Cerebellar cortex (tissue), 1 donor: ENCODE results near the gene PA2G4.
A peak's percentile ranks its signal among the peaks of the same experiment; 100 is the strongest.

ENCODE experiments used
- DNase-seq: peaks from one replicate; pipeline ENCODE4 v3.0.0-alpha.2; 2015; ENCODE audit warnings: low spot score

The PA2G4 gene

DNA sequence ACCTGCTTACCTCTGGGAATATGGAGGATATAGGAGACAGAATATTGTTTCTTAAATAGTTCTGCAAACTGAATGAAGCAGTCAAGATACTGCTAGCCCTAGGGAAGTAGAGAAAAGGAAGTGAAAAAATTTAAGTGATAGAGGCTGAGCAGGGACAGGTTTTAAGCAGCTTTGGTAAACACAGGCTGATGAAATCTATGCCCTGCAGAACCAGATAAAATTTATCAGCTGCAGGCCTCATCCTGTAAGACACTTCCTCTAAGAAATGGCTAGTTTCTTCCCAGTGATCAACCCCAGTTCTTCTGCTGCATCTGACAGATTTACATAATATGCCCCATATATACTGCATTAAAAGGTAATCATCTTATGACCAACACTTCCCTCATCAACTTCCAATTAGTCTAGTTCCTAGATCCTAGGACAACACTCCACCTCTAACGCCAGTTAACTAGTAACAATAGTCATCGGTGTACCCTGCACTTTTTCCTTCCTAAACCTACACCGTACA lies 22.4 kb downstream of the PA2G4 start:
- peak; percentile 13 for DNase-seq

DNA sequence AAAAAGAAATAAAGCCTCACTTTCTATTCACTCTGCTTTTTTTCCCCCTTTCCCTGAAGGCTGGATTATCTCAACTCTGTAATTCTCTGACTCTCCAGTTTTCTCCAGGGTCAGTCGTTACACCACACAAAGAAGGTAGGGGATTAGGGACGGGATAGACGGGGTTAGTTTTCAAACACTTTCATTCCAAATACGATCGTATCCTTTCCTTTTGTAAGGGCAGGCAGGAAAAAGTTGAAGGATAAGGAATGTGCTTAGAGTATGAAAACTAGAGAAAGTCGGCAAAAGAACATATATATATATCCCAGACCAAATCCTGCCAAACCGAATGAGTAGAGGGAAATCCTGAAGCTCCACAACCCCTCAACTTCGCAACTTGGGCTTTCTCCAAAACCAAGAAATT lies 23.1 kb downstream of the PA2G4 start:
- DNase-seq = no peak

DNA sequence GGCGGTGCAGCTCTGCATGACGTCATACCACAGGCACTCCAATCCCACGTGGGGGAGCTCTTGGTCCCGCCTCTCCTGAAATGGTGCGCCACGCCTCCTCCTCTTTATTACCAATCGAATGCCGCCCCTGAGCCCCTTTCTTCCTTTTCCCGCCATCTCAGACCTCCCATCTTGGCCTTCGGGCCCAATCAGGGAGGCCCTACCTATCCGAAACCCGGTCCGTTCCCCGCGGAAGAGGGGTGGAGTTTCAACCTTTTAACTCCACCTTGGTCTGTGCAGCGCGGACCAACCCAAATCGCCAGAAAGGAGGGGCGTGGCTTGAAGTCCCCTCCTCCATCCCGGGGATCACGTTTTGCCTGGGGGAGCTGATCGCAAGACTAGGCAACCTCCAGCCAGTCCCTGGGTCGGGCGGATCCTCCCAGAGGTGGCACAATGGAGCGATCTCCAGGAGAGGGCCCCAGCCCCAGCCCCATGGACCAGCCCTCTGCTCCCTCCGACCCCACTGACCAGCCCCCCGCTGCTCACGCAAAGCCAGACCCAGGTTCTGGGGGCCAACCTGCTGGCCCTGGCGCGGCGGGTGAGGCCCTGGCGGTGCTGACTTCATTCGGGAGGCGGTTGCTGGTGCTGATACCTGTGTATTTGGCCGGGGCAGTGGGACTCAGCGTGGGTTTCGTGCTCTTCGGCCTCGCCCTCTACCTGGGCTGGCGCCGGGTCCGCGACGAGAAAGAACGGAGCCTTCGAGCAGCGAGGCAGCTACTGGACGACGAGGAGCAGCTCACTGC lies 23.7 kb downstream of the PA2G4 start, which contains the start of gene ESYT1:
Gene ESYT1, plus strand, starts transcription at position 380 of the 782 bp plus-strand sequence. Its CDS starts 53 bp downstream, at position 433.
- peak; percentile 100 for DNase-seq

DNA sequence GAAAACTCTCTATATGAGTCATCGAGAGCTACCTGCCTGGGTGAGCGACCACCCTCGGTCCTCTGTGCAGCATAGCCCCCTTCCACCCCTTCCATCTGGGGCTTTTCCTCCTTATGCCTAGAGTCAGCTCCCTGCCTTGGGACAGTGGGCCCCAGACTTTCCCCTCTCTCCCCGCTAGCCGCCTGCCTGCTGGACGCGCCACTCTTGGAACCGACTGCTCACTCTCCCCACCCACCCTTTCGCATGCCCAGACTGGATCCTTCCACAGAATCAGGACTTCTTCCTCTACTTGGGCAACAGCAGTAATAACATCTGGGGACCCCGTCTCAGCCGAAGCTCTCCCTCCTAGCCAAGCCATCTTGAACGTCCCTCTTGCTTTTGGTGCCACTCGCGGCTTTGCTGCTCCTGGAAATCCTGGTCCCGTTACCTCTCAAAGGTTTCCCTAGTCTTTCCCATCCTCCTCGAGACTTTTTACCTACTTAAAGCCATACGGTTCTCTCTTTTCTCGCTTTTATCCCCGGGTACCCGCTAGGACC lies 24.4 kb downstream of the PA2G4 start:
- peak; percentile 26 for DNase-seq

DNA sequence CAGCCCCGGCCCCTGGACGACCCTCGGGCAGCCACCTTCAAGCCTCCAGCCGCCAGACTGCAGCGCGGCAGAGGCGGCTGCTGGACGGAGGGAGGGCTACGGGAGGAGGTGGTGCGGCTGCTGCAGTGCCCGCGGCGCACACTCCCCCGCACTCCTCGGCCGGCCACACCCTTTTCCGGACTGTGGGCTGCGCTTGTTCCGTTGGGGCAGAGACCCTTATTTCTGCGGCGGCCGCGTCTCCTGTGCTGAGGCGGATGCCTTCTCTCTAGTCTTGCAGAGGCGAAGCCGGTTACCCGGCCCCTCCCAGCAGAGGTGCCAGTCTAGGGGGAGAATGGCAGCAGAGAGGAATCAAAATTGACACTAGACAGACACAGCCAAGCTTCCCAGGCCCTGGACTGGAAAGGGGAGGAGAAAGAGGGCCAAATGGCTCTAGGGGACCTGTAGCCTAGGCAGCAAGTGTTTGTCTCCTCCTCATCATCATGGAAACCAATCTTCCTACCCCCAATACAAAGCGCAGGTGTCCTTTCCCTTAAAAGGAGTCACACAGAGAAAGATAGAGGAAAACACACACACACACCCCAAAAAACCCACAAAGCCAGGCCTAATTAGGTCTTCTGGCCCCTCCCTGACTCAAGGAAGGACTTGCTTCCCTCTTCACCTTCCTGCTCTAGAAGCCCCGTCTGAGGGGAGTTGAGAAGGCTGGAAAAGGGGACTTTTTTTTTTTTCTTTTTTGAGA lies 25.0 kb downstream of the PA2G4 start:
- peak; percentile 26 for DNase-seq

DNA sequence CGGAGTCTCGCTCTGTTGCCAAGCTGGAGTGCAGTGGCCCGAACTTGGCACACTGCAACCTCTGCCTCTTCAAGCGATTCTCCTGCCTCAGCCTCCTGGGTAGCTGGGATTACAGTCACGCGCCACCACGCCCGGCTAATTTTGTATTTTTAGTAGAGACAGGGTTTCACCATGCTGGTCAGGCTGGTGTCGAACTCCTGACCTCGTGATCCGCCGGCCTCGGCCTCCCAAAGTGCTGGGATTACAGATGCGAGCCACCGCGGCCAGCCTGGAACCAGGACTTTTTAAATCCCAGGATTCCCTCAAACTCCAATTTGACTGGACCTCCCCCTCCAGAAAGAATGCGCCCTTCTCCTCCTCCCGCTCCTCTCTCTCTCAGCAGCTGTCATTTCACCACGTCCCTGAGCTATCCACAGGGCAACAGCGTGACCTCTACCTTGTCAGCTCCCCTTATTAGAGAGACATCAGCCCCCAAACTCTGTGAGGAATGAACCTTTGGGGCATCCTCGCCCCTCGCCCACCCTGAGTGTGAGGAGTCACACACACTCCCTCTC lies 25.7 kb downstream of the PA2G4 start:
- DNase-seq = no peak

DNA sequence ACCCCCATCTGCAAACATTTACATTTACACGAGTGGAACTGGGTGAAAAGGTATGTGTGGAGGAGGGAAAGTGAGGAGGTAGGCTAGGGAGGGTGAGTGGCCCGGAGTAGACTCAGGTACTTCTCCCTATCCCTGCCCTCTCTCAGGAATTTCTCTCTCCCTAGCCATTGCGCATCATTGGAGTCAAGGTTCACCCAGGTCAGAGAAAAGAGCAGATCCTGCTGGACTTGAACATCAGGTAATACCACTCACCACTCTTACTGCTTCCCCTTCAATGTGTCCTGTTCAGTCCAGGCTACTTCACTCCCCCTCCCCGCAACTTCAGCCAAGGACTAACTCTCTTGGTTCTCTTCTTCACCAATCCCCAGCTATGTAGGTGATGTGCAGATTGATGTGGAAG lies 26.5 kb downstream of the PA2G4 start:
- DNase-seq = no peak

DNA sequence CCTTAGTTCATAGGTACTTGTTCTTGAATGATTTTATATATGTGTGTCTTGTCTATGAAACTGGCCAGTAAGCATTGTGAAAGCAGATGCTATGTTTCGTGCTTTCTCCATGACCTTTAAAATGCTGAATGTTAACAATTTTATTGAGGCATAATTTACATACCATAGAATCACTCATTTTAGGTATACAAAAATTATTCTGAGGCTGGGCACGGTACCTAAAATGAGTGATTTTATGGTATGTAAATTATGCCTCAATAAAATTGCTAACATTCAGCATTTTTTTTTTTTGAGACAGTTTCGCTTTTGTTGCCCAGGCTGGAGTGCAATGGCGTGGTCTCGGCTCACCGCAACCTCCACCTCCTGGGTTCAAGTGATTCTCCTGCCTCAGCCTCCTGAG lies 30.5 kb downstream of the PA2G4 start:
- no peak for DNase-seq

DNA sequence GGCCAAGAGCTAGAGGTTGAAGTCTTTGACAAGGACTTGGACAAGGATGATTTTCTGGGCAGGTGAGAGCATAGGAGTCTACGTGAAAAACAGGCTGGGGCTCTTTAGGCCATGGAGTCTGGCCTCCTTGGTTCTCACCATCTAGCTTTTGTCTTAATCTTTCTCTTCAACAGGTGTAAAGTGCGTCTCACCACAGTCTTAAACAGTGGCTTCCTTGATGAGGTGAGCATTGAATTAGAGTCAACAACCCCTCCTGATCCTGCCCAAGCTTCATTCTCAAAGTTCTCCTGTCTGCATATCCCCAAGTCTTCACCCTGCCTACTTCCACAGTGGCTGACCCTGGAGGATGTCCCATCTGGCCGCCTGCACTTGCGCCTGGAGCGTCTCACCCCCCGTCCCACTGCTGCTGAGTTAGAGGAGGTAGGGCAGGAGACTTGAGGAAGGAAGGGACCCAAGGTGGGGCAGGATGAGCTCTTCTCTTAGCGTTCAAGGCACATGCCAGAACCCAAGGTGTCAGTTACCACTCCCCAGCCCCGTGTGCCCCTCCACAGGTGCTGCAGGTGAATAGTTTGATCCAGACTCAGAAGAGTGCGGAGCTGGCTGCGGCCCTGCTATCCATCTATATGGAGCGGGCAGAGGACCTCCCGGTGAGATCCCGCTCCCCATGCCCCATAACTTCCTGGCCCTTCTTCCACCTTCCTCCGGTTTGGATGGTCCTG lies 33.7 kb downstream of the PA2G4 start:
- no peak for DNase-seq

DNA sequence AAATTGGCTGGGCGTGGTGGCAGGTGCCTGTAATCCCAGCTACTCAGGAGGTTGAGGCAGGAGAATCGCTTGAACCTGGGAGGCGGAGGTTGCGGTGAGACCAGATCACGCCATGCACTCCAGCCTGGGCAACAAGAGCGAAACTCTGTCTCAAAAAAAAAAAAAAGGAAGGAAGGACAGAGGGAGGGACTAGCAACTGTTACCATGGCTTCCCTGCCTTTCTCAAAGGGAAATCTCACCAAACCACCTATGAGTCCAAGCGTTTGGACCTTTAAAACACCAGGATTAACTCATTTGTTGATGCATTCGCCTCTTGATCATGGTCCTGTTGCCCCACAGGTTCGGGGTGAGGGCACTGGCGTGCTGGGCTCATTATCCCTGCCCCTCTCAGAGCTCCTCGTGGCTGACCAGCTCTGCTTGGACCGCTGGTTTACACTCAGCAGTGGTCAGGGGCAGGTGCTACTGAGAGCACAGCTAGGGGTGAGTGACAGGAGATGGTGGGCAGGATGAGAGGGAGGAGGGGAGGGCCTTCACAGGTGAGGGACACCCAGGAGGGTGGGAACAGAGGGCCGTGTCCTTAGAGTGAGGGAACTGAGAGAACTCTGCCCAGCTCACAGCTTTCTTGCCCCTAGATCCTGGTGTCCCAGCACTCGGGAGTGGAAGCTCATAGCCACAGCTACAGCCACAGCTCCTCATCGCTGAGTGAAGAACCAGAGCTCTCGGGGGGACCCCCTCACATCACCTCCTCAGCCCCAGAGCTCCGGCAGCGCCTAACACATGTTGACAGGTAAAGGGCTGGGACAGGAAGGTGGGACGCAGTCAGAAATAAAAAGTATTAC lies 37.8 kb downstream of the PA2G4 start:
- DNase-seq = no peak

DNA sequence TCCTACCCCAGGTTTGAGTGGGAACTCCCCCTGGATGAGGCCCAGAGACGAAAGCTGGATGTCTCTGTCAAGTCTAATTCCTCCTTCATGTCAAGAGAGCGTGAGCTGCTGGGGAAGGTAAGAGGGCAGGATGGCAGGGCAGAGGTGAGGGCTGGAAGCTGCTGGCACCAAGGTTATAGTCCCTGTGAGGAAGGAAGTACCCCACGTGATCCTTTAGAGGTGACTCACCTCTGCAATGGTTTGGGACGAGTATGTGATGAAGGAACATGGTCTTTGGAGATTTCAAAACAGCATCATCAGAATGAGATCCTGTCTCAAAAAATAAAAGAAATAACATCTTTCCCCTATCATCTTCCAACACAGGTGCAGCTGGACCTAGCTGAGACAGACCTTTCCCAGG lies 38.9 kb downstream of the PA2G4 start:
- no peak for DNase-seq

DNA sequence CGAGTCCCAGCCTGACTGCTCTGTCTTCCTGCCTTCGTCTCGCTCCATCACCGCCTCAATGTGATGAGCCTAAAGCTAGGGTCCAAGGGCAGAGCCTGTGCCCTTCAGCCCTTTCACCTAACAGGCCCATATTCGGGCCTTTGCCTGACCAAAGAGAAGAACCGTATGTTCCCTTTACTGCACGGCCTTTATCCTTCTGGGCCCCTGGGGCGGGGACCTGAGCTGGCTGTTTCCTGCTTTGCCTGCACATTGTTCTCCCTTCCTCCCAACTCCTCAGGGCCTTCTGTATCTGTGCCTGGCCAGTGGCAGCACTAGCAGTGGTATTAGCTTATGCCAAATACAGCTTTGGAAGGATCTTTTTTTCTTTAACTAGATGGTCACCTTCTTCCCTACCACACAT lies 39.5 kb downstream of the PA2G4 start:
- DNase-seq = no peak

DNA sequence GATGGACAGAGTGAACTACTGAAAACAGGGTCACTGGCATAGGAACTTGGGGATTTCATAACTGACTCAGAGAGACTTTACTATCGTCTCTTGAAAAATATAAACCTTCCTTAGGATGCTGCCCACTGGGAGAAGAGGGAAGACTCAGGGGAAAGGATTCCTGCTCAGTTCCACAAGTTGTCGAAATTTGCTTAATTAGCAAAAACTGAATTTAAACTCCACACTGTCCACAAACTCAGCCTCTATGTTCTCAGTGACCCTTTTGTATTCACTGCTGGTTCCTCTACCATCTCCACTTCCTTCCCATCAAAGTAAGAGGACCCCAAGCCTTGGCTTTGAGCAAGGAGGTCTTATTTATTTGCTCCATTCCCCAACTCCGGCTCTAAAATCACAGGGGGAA lies 40.9 kb downstream of the PA2G4 start:
- no peak for DNase-seq

DNA sequence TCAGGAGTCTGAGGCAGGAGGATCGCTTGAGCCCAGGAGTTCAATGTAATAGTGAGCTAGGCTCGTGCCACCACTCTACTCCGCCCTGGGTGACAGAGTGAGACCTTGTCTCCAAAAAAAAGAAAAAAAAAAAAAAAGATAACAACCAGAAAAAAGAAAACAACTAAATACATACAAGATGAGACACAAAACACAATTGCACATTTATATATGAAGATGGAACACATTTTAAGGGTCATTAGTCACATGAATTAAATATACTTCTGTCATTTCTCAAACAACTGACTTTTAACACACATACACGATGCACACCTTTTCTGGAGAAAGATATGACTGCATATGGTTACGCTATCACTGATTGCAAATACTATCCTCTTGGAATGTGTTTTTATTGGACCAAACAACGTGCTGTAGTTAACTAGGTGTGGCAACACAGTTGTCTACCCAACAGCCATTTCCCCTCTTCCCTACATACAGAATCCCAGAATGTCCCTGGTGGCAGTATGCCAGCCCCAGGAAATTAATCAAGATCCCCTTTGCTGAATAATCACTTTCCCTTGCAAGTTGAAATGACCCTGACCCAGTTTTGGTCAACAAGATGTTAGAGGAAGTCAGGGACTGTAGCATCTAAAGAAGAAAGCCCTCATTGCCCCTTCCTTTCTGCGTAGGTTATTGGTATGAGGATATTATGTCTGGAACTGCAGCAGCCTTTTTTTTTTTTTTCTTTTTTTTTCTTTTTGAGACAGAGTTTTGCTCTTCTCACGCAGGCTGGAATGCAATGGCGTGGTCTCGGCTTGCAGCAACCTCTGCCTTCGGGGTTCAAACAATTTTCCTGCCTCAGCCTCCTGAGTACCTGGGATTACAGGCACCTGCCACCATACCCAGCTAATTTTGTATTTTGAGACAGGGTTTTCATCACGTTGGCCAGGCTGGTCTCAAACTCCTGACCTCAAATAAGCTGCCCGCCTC lies 42.4 kb downstream of the PA2G4 start:
- DNase-seq = no peak

DNA sequence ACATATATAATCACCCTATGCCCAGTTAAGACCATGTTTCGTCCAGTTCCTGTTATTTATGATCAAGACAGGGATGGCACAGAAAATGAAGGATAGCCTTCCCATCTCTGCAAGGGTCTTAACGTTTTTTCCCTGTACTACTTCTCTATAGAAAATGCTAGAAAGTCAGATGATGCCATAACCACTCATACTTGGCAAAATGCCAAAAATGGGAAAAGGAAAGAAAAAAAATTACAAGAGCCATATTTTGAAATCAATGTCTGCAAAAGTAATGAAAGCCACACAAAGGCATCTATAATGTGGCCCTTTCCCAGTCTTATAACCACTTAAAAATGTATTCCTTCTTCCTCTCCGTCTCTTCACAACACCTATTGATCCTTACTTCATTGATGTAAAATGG lies 46.2 kb downstream of the PA2G4 start:
- no peak for DNase-seq

DNA sequence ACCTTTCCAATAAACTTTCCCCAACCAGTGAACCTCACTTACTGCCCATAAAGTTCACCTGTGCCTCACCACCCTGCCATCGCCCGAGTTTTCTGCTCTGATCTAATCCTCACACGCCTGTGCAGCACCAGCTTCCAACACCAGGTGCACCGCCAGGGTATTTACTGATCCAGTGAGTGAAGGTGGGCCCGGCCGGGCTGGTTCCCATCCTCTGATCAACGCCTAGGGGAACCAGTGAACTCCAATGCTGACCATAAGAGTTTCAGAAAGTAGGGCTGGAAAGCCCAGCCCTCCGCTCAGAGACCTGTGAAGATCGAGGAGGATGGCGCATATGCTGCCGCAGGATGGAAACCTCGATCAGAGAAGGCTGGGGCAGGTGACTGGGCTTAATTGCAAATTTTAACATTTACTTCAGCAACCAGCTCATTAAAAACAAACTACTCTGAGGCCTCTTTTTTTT lies 47.3 kb downstream of the PA2G4 start:
- DNase-seq = peak; percentile 64

DNA sequence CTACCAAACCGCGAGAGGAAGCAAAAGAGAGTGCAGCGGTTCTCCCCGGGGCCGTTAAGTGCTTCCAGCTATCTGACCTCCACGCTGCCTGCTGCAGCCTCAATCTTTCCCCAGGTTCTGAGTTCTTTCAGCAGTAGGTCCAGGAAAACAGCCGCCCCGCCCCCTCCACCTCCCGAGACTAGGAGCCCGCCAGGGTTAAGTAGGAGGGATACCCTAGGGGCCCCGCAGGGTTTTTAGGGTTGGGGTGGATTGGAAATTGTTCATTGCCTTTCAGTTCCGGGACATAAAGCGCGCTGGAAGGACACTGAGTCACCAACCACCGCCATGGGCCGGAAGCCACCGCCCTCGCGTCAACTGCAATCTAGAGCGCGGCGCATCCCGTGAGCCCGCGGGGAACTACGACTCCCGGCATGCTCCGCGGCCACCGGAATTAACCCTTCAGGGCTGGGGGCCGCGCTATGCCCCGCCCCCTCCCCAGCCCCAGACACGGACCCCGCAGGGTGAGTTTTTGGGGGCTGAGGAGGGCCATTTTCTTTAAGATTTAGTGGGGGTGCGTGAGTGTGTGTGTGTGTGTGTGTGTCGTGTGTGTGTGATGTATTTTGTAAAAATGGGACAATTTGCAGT lies 47.9 kb downstream of the PA2G4 start, which contains the start of gene MYL6B:
Gene MYL6B, plus strand, starts transcription at position 456 of the 624 bp plus-strand sequence. CDS start 1,332 bp downstream, outside the sequence.
- DNase-seq = peak; percentile 91

DNA sequence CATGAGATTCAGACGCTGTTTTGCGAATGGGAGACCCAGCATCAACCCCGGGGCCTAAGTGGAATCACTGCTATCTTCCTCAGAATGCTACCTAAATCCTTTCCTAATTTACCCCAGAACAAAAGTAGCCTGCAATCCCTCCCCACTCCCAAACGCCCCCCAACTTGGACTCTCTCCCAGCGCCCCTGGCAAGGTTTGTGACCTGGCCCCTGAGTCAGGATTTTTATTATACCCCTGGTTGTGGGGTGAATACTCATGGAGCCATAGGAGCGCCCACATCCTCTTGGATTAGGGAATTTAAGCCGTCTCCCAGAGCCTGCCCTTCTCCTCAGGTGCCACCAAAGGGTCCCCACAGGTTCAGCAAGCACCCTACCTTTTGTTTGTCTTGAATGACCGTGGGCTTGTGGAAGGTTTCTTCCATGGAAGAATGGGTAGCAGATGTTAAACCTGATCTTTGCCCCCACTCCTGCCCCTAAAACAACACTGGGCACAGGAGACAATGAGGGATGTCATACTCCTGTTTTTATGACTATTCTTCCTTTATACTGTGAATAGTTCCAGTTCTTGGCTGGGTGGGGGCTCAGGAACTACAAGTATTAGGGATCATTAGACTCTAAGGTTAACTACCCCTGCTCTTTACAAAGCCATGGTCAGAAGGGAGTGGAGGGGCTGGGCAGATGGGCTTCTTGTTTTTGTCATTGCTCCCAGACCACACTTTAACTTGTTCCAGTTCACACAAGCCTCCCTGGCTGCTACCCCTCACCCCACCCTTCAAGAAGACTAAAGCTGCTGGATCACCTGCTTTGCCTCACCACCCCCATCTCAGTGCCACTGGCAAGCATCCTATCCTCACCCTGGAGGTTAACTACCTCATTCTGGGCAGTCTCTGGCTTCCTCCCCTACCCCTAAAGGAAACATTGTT lies 48.7 kb downstream of the PA2G4 start:
- no peak for DNase-seq
